Omental fat pad (tissue), 4 donors: Measurements from ENCODE around the gene IGFL1. TPM values are rescaled to one million over a fixed set of nuclear protein-coding genes. Genes with fewer than 3 reads are reported as not detected.
"Not testable (repeated sequence)": the region's sequence is repeated elsewhere in the genome, so short reads cannot be mapped to it uniquely, and the experiment has no call there.

Source experiments
- ATAC-seq: fragments of 150-250 bp; one replicate; pipeline ENCODE4 v1.9.1; 2016; ENCODE audit warnings: mild to moderate bottlenecking, moderate library complexity; ENCODE audit not compliant: low FRiP score
- DNase-seq: peaks from one replicate; pipeline ENCODE4 v3.0.0-alpha.2; 2019; ENCODE audit warnings: low spot score
- total RNA-seq, 4 donors: library from RNA; depleted of rRNA; stranded (reverse); fragments of >200 nt; gene quantifications; one replicate each; pipeline ENCODE4 v1.1.0, GENCODE V29; 2016
- TF ChIP-seq, protein P1 (sequence below), 3 donors: fragments of 450-650 bp; IDR thresholded peaks; one replicate each; pipeline ENCODE4 v1.5.1; 2016 to 2017; ENCODE audit warnings: antibody characterized with exemption in 3 of 3, mild to moderate bottlenecking in 3 of 3, moderate library complexity in 2 of 3

IGFL1 gene
- total RNA-seq, 4 donors from 2014 or later = not detected

DNA sequence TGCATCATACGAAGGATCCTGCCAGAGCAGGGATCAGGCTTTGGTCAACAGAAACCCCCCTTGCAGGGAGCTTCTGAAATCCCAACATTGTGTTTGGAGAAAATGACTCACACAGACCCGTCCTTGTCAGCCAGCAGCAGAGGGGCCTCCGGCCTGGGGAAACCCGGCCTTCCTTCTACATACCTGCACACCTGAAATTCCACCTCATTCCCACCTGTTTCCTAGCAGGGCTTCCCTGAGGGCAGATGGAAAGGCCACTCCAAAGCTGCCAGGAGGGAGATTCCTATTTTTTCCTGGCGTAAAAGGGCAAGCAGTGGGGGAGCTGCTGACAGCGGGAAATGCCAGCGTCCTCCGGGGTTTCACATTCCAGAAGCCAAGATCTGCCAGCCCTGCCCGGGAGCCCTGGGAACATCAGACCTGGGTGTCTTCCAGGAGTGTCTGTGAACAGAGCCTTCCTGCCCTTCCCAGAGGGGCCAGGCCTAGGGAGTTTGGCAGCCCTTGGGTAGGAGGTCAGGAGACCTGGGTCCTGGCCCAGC, 3.0 kb upstream of the IGFL1 start:
- TF ChIP-seq, protein P1, sequence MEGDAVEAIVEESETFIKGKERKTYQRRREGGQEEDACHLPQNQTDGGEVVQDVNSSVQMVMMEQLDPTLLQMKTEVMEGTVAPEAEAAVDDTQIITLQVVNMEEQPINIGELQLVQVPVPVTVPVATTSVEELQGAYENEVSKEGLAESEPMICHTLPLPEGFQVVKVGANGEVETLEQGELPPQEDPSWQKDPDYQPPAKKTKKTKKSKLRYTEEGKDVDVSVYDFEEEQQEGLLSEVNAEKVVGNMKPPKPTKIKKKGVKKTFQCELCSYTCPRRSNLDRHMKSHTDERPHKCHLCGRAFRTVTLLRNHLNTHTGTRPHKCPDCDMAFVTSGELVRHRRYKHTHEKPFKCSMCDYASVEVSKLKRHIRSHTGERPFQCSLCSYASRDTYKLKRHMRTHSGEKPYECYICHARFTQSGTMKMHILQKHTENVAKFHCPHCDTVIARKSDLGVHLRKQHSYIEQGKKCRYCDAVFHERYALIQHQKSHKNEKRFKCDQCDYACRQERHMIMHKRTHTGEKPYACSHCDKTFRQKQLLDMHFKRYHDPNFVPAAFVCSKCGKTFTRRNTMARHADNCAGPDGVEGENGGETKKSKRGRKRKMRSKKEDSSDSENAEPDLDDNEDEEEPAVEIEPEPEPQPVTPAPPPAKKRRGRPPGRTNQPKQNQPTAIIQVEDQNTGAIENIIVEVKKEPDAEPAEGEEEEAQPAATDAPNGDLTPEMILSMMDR (IDR thresholded peaks at IDR 0.05) = no peak
- DNase-seq (no peak), ATAC-seq (no peak)

DNA sequence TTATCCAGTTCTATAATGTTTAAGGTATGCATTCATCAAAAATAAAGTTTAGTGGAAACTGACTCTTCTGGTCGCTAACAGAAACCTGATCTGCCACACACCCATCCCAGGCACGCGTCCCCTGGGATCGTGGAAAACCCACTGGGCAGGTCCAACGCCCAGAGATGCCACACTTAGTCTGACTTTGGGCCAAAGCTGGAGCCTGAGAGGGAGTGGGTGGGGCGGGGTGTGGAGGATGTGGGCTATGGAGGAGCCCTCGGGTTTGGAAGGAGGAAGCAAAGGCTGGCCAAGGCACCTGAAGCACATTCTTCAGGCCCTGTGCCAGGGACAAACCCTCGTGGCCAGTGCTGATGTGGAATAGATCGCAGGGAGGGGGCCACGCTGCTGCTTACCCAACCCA, 2.5 kb downstream of the IGFL1 start:
- ATAC-seq = no peak
- TF ChIP-seq, protein P1 (IDR thresholded peaks at IDR 0.05) = no peak
- no peak for DNase-seq

DNA sequence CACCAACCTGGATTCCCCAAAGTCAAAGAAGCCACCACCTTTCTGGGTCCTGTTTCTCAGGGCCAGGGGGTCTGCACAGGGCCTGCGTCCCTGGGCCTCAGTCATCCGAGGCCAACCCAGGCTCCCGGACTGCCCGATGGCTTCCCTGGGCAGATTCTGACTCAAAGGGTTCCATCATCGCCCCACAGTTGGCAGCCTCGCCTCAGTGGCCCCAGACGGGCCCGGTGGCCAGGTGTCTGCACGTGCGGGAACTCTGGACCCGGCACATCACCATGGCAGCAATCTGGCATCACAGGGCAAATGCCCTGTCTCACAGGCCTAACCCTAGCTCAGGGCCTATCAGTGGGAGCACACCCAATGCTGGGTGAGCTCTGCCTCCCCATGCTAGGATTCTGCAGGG, 2.9 kb downstream of the IGFL1 start:
- ATAC-seq (no peak), DNase-seq (no peak)
- TF ChIP-seq, protein P1 (IDR thresholded peaks at IDR 0.05) = no peak

DNA sequence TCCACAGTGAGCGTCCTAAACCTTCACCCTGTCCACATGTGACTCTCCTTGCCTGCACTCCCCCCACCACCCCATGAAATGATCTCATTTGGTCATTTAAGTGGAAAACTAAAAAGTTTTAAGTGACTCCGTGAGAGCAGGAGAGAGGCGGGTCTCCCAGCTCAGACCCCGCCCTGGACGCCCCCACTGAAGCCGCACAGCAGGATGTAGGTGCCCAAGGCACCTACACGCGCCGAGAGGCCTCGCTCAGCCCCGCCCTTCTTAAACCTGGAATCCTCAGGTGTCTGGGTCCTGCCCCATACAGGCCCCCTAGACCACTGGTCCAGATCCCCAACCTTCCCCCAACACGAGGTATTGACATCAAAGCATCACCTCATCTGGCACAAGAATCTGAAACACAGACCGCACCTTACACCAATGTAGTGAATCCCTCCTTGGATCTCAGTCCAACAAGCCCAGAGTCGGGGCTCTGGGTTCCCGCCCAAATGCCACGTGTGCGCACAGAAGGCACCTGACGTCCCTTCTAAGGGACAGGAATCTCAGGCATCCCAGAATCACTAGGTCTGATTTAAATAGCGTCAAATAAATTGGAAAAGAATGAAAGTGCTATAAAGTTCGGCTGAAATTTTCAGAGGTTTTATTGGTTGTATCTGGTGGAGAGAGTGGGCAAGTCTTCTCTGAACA, 3.5 kb downstream of the IGFL1 start:
- ATAC-seq (no peak), DNase-seq (no peak)
- TF ChIP-seq, protein P1 (IDR thresholded peaks at IDR 0.05) = no peak

DNA sequence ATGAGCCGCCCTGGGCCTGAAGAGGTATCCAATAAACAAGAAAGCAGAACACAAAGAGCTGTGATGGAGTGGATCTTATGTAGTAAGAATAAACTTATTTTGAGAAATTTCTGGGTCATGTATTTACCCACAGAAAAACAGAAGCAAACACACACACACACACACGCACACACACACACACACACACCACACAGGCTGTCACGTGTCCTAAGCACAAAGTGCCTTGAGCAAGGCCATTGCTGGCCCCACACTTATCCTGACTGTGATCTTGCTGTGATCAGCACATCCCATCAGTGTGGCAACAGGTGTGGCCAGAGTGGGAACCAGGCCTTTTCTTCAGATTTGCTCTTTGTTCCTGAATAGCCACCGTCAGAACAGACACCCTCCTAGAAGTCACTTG, 4.3 kb downstream of the IGFL1 start:
- ATAC-seq, DNase-seq: not testable (repeated sequence)

DNA sequence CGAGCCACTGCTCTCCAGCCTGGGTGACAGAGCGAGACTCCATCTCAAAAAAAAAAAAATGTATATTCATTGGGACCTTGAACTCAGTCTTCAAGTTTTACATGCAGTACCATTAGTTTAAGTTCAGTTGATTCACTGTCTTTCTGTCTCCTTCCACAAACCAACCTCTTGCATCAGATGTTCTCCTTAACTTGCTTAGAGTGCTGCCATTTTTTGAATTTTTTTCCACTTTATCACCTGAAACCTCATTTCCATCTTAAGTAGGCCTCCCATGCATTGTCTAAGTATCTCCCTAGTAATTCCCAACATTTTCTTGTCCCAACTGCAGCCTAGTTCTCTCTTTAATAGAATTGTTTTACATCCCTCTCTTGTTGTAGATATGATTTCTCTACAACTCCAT, 8.6 kb downstream of the IGFL1 start:
- not testable (repeated sequence) for ATAC-seq, DNase-seq

DNA sequence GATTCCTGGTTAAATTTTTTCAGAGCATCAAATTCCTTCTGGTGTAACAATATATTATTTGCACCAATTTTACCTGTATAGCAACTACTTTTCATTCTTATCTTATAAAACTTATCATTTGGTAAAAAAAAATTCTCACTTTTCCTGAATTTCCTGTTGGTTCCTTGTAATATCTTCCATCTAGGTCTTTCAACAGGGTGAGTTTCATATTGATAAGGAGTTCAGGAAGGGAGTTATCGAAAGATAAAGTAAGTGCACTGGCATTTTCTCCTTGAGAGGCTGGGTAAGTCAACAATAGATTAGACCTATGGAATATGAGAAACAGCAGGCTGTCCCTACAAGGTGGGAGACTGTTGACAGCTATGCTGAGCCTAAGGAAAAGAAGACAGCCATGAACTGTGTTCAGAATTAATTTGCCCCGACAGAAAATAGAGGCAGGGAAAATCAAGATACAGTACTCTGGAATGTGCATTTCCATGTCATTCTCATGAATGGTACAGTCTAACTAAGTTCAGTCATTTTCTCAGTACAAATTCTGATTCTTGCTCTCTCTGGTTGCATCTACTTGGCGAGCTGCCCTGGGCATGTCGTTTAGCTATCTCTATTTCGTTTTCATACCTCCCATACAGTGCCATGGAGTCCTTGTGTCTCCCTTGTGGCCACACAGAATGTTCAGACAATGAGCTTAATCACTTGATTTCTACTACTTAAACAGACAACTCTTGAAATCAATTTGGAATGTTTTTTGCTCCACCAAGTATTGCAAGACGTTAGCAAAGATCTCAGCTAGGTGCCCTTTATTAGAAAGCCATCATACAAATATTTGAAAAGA, 9.9 kb downstream of the IGFL1 start:
- TF ChIP-seq, protein P1 (IDR thresholded peaks at IDR 0.05) = no peak
- DNase-seq = no peak
- ATAC-seq = no peak

DNA sequence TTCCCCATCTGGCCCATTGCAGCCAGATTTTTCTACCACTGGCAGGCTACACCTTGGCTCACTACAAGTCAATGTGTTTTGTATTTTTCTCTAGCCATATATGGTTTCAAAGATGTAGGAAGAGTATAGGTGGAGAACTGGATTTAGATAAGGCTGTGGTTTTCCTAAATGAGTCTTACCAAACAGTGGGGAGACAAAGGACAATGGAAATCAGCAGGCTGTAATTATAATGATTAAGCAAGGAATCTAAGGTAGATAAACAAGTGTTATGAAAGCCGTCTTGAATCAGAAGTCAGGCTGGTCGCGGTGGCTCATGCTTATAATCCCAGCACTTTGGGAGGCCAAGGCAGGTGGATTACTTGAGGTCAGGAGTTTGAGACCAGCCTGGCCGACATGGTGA, 11.2 kb downstream of the IGFL1 start:
- ATAC-seq (no peak), DNase-seq (no peak)
- TF ChIP-seq, protein P1 (IDR thresholded peaks at IDR 0.05) = no peak
